ENCODE results near the gene FHDC1.

- TF ChIP-seq EGR1 (IDR thresholded peaks at IDR 0.05; ENCODE audit: borderline replicate concordance in 1 of 2, low read depth in 2 of 2, low read length in 2 of 2) (no peak), PAX8 (IDR thresholded peaks at IDR 0.05) (no peak), POLR2A (IDR thresholded peaks at IDR 0.05; ENCODE audit: low read depth, low read length) (no peak), ZNF207 (IDR thresholded peaks at IDR 0.05; ENCODE audit: borderline replicate concordance) (no peak), ZBED1 (IDR thresholded peaks at IDR 0.05; ENCODE audit: borderline replicate concordance) (no peak), CBFB (IDR thresholded peaks at IDR 0.05; ENCODE audit: low read depth) (no peak), EED (IDR thresholded peaks at IDR 0.05; ENCODE audit: low read depth) (no peak), HDGF (IDR thresholded peaks at IDR 0.05) (no peak), RCOR1 (conservative IDR thresholded peaks at IDR 0.05; ENCODE audit: low read depth, low read length) (no peak), NR2F1 (conservative IDR thresholded peaks at IDR 0.05) (no peak), MYC (IDR thresholded peaks at IDR 0.05; ENCODE audit: insufficient read depth, insufficient read length, insufficient replicate concordance, low read length, severe bottlenecking) (no peak), HDAC2 (IDR thresholded peaks at IDR 0.05) (no peak)
- TF ChIP-seq, protein P1, sequence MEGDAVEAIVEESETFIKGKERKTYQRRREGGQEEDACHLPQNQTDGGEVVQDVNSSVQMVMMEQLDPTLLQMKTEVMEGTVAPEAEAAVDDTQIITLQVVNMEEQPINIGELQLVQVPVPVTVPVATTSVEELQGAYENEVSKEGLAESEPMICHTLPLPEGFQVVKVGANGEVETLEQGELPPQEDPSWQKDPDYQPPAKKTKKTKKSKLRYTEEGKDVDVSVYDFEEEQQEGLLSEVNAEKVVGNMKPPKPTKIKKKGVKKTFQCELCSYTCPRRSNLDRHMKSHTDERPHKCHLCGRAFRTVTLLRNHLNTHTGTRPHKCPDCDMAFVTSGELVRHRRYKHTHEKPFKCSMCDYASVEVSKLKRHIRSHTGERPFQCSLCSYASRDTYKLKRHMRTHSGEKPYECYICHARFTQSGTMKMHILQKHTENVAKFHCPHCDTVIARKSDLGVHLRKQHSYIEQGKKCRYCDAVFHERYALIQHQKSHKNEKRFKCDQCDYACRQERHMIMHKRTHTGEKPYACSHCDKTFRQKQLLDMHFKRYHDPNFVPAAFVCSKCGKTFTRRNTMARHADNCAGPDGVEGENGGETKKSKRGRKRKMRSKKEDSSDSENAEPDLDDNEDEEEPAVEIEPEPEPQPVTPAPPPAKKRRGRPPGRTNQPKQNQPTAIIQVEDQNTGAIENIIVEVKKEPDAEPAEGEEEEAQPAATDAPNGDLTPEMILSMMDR (IDR thresholded peaks at IDR 0.05 in 2 of 3, conservative IDR thresholded peaks at IDR 0.05 in 1 of 3; ENCODE audit: control insufficient read depth in 2 of 3, extremely low read depth in 1 of 3, insufficient read depth in 1 of 3, low read depth in 3 of 3, low read length in 3 of 3): no peak
Observed at GRCh38 chr4:153027866-153028265, 91.7 kb downstream of the FHDC1 start.
